Activated CD4-positive, alpha-beta T cell treated with anti-CD3 and anti-CD28 coated beads, Interleukin-2, amount 50 U/mL, for 24 hours (primary cell): ENCODE data around the gene SPP1.
"Not testable (repeated sequence)": the region's sequence is repeated elsewhere in the genome, so short reads cannot be mapped to it uniquely, and the experiment has no call there.

ENCODE experiments used
- DNase-seq, 2 donors: peaks; one replicate each; pipeline ENCODE4 v3.0.0-alpha.2; 2020; ENCODE audit warnings: low read depth in 1 of 2, low spot score in 1 of 2

Gene SPP1

GRCh38 chr4:87975466-87975865 is at the start of gene SPP1:
Gene SPP1, plus strand, starts transcription at chr4:87975714. Its CDS starts 1,182 bp downstream, at chr4:87976896.
- DNase-seq: no peak

GRCh38 chr4:87926554-87927098 is 48.9 kb upstream of the SPP1 start:
- DNase-seq: no peak

GRCh38 chr4:87930629-87931028 is 44.9 kb upstream of the SPP1 start:
- no peak for DNase-seq

GRCh38 chr4:87931932-87932331 is 43.6 kb upstream of the SPP1 start:
- no peak for DNase-seq

GRCh38 chr4:87932718-87933141 is 42.8 kb upstream of the SPP1 start:
- no peak for DNase-seq

GRCh38 chr4:87933337-87933736 is 42.2 kb upstream of the SPP1 start:
- no peak for DNase-seq

GRCh38 chr4:87934157-87934704 is 41.3 kb upstream of the SPP1 start:
- DNase-seq: no peak

- DNase-seq: no peak
These were observed 40.5 kb upstream of the SPP1 start for GRCh38 chr4:87934973-87935372.

GRCh38 chr4:87935954-87936353 is 39.6 kb upstream of the SPP1 start:
- not testable (repeated sequence) for DNase-seq

- DNase-seq: no peak
These were observed 38.0 kb upstream of the SPP1 start for GRCh38 chr4:87937523-87937922.

GRCh38 chr4:87938746-87939145 is 36.8 kb upstream of the SPP1 start:
- DNase-seq: no peak

GRCh38 chr4:87939978-87940690 is 35.4 kb upstream of the SPP1 start:
- DNase-seq: no peak

- not testable (repeated sequence) for DNase-seq
These were observed 34.7 kb upstream of the SPP1 start for GRCh38 chr4:87940809-87941208.

- DNase-seq: no peak
These were observed 33.7 kb upstream of the SPP1 start for GRCh38 chr4:87941537-87942392.

GRCh38 chr4:87943660-87944149 is 31.8 kb upstream of the SPP1 start:
- no peak for DNase-seq

- no peak for DNase-seq
These were observed 30.5 kb upstream of the SPP1 start for GRCh38 chr4:87944967-87945366.

- DNase-seq: no peak
These were observed 28.7 kb upstream of the SPP1 start for GRCh38 chr4:87946766-87947165.

GRCh38 chr4:87947381-87948160 is 27.9 kb upstream of the SPP1 start:
- no peak for DNase-seq

GRCh38 chr4:87949961-87950360 is 25.6 kb upstream of the SPP1 start:
- no peak for DNase-seq

- DNase-seq: no peak
These were observed 25.0 kb upstream of the SPP1 start for GRCh38 chr4:87950493-87950892.
